GM19099 (cell line): ENCODE measurements around the gene ITFG2.

Experiments
- POLR2A ChIP-seq: IDR thresholded peaks from 3 replicates; pipeline ENCODE4 v1.6.1; 2011; ENCODE audit warnings: low read depth; ENCODE audit not compliant: insufficient read length; ENCODE audit errors: extremely low read depth

The ITFG2 gene

GRCh38 chr12:2858944-2859421, 46.5 kb downstream of the ITFG2 start:
- TF ChIP-seq POLR2A: no peak

- no peak for TF ChIP-seq POLR2A
Observed at GRCh38 chr12:2860170-2860569, 47.7 kb downstream of the ITFG2 start.

GRCh38 chr12:2862876-2863275, 50.4 kb downstream of the ITFG2 start:
- no peak for TF ChIP-seq POLR2A

- no peak for TF ChIP-seq POLR2A
Observed at GRCh38 chr12:2864198-2864597, 51.7 kb downstream of the ITFG2 start.
